ENCODE data around the gene PAIP2. TPM values are rescaled to one million over a fixed set of nuclear protein-coding genes. Genes with fewer than 3 reads are reported as not detected.

PAIP2 gene
- polyA plus RNA-seq, 3 donors, result 41.6 to 160 (median 108) TPM

DNA sequence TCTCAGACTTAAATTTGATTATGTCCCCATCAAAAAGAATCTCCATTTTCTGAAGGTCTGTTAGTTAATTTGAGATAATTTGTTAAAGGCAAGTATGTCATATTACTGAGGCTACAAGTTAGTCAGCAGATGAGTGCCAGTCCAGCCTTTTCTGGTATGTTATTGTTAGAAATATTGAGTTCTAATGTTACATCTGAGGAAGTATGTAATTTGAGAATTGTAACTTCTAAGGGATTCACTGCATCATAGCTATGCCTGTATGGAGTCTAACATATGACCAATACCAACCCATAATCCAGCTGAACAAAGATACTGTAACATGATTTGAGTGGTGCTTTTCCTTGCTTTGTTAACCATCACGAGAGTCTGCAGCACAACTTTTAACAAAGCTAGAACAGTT is 27.5 kb downstream of the PAIP2 start:
- H3K27ac ChIP-seq (ENCODE audit: low read depth, low read length), result no peak overlapping the region
- WGBS, 3 donors, result 90 to 91% (median 91%) methylated on average over 1 of the region's 1 CpG

- 77 to 85% (median 81%) methylated on average over 7 of the region's 7 CpGs for WGBS, 3 donors
Measured at GRCh38 chr5:139371482-139372435, 30.1 kb downstream of the PAIP2 start.

DNA sequence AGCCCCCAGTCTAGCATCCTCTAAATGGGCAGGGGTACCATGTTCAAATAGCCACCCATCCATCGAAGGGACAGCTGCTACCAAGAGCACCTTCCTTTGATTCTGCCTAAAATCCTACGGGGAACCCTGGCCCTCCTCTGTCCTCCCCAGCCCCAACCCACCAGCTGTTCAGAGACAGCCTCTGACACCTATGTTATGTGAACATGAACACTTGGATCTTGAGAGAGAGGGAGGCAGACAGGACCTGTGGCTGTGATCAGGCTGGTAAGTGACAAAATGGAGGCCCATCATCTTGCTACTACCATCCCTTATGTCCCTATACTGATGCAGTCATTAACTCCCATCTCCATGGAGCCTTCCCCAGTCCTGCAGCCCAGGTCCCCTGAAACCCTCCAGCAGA is 33.3 kb downstream of the PAIP2 start:
- no peak overlapping the region for H3K27ac ChIP-seq (ENCODE audit: low read depth, low read length)

More at GRCh38 chr5:139371482-139372435, 30.1 kb downstream of the PAIP2 start:
- H3K27ac ChIP-seq (ENCODE audit: low read depth, low read length), result no peak overlapping the region

DNA sequence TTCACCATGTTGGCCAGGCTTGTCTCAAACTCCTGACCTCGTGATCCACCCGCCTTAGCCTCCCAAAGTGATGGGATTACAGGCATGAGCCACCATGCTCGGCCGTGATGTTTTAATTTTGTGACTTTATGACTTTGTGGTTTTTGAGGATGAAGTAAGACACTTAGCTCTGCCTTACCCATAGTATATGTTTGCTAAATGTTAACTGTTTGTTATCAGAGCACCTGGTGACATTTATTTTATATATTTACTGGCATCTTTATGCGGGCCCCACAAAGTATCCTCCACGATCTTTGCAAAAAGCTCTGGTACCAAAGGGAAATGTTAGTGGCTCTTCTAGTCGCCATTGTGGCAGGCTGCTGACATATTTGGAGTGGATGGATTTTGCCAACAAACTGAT is 34.7 kb downstream of the PAIP2 start:
- H3K27ac ChIP-seq (ENCODE audit: low read depth, low read length), result no peak overlapping the region
- WGBS, 3 donors, result 87 to 96% (median 91%) methylated on average over 7 of the region's 7 CpGs

More for the DNA sequence above, 33.3 kb downstream of the PAIP2 start:
- WGBS, 3 donors, result 89 to 99% (median 95%) methylated on average over 2 of the region's 2 CpGs

GRCh38 chr5:139377226-139377625 is 35.6 kb downstream of the PAIP2 start:
- 95 to 96% (median 96%) methylated on average over 3 of the region's 3 CpGs for WGBS, 3 donors

DNA sequence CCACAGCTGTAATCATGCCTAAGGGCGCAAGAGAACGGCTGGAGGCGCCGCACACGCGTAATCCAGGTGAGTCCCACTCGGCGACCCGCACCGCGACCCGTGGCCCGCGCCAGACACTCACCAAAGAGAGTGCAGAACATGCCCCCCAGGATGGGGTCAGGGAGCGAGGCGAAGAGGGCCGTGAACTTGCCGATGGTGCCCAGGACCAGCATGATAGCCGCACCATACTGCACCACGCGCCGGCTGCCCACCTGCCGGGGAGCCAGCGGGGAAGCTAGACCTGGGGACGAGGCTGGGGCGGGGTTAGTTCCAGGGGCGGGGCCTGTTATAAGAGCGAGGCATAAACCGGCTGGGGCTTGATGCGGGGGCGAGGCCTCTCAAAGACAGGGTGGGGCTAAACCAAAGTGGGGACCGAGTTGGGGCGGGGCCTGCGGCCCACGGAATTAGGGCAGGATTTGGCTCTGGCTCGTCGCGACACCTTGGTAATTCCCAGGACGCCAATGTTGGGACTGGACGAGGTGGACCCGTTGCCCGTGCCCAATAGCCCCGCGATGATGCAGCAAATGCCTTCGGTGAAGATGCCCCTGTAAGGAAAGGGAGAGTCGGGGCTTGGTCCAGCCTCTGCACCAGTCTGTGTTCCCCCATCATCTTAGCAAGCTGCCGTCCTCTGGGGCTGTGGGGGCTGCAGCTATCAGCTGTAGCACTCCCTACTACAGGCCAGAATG is 36.6 kb downstream of the PAIP2 start:
- no peak overlapping the region for H3K27ac ChIP-seq (ENCODE audit: low read depth, low read length)
- WGBS, 3 donors, result 70 to 78% (median 76%) methylated on average over 47 of the region's 47 CpGs

More at GRCh38 chr5:139377226-139377625, 35.6 kb downstream of the PAIP2 start:
- H3K27ac ChIP-seq (ENCODE audit: low read depth, low read length), result no peak overlapping the region

- 76 to 81% (median 78%) methylated on average over 13 of the region's 13 CpGs for WGBS, 3 donors
- H3K27ac ChIP-seq (ENCODE audit: low read depth, low read length), result no peak overlapping the region
Measured at GRCh38 chr5:139378941-139379361, 37.3 kb downstream of the PAIP2 start.

GRCh38 chr5:139379626-139380449 is 38.2 kb downstream of the PAIP2 start:
- WGBS, 3 donors, result 83 to 87% (median 87%) methylated on average over 15 of the region's 15 CpGs
- no peak overlapping the region for H3K27ac ChIP-seq (ENCODE audit: low read depth, low read length)

DNA sequence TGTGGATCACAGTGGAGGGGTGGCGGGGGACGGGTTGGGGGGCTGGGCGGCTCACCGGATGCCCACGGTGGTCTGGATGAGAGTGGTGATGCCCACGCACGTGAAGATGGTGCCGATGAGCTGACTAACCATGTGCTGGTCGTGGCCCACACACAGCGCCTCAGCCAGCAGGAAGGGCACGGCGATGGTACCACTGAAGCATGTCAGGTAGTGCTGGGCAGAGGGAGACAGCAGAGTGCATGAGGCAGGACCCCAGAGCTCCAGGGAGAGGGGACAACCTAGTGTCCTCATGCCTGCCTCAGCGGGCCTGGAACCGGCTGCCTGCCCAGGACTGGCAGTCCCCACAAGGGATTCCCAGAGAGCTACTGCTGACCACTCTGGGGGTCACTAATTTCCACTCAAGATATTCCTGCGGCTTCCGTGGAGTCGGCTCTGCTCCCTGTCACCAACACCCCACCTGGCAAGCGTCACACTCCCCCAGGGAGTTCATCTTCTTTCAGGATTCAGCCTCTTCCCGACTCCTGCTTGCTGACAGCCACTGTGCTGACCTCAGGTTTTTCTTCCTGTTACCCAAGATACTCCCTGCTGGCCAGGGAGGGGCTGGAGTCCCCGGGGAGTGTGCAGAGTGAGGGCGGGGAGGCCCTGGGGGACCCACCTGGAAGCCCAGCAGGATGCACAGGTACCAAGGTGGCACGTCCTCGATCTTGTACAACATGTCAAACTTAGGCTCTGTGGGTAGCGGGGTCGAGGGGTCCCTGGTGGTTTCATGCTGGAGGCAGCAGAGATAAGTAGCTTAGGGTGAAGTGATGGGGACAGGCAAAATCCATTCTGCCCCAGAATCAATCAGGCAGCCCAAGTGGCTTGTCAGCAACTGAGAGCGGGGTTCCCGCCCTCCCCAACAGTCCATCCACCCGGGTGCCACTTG is 40.4 kb downstream of the PAIP2 start:
- no peak overlapping the region for H3K27ac ChIP-seq (ENCODE audit: low read depth, low read length)
- WGBS, 3 donors, result 85 to 89% (median 88%) methylated on average over 28 of the region's 28 CpGs

DNA sequence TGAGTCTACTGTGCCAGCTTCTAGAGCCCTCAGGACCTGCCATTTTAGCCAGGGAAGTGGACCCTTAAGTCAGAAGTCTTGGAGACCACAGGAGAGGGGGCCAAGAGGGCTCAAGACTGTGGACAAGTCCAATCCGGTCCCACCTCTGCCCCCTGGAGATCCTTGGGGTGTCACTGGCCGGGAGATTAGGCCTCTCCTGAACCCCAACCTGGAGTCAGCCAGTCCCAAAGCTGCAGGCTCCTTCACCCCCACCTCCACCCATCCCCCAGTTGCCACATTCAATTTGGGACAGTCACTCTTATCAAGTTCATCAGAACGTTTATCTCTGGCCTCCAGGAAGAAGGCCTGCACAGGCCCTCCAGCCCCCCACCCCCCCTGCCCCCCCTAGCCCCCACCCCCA is 41.2 kb downstream of the PAIP2 start:
- 57 to 67% (median 64%) methylated on average over 3 of the region's 3 CpGs for WGBS, 3 donors

GRCh38 chr5:139383275-139383992 is 41.8 kb downstream of the PAIP2 start, which contains the start of gene SLC23A1:
Gene SLC23A1, minus strand, starts transcription at chr5:139383297. Its CDS starts 44 bp downstream, at chr5:139383253.
- no peak within 1 kb of the TSS for H3K27ac ChIP-seq (ENCODE audit: low read depth, low read length)
- 47 to 72% (median 71%) methylated on average over 10 of the region's 10 CpGs for WGBS, 3 donors

More for the DNA sequence above, 41.2 kb downstream of the PAIP2 start:
- no peak overlapping the region for H3K27ac ChIP-seq (ENCODE audit: low read depth, low read length)

DNA sequence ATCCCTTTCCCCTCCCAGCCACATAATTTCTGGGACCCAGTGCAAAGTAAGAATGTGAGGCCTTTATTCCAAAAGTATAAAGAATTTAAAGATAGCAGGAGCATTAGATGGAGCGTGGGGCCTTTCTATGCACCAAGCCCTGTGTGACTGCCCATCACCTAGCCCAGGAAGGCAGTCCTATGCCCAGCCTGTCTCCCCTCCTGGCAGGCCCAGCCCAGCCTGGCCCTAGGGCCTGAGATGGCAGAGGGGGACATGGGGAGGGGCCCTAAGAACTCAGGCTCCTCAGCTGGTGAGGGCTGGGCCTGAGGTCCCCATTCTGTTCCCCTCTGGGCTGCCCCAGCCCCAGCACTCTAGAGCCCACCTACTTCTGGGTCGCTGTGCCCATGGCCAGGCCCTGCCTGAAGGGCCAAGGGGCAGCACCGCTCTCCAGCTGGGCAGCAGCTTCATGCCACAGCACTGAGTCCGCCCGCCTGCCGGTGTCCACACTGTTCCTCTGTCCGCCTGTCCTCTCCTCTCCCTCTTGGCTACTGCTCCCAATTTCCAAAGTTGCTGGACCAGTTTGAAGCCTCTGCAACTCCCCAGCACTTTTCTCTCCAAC is 42.4 kb downstream of the PAIP2 start:
- 76 to 84% (median 78%) methylated on average over 7 of the region's 7 CpGs for WGBS, 3 donors
- no peak overlapping the region for H3K27ac ChIP-seq (ENCODE audit: low read depth, low read length)

GRCh38 chr5:139384591-139385051 is 43.0 kb downstream of the PAIP2 start:
- no peak overlapping the region for H3K27ac ChIP-seq (ENCODE audit: low read depth, low read length)
- WGBS, 3 donors, result 58 to 79% (median 69%) methylated on average over 9 of the region's 9 CpGs

- no peak overlapping the region for H3K27ac ChIP-seq (ENCODE audit: low read depth, low read length)
- WGBS, 3 donors, result 26 to 55% (median 33%) methylated on average over 8 of the region's 8 CpGs
Measured at GRCh38 chr5:139385061-139386049, 43.7 kb downstream of the PAIP2 start.

GRCh38 chr5:139386050-139386438 is 44.4 kb downstream of the PAIP2 start:
- WGBS, 3 donors, result 60 to 84% (median 60%) methylated on average over 5 of the region's 5 CpGs
- H3K27ac ChIP-seq (ENCODE audit: low read depth, low read length), result no peak overlapping the region
